ENCODE data around the gene AKAP6. TPM values are rescaled to one million over a fixed set of nuclear protein-coding genes. Genes with fewer than 3 reads are reported as not detected.

The AKAP6 gene
- total RNA-seq, 6 experiments from 2014 or later: 1.7 to 9.6 (median 4.3) TPM

DNA sequence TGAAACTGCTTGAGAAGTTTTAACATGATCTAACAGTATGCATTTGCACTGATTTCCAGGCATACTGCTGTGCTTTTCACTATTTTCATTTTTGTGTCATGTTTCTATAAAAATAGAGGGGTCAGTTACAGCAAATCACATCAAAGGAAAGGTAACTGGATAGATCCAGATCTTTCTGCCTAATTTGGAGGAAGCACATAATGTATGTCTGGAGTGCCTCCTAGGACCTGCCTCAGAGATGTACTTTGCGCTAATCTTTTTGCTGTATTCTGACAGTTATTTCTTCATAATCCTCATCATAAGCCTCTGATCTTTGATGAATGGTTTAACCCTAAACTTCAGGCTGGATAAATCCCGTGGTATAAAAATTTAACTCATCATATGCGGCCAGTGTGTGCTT lies 498.4 kb downstream of the AKAP6 start:
- no peak for TF ChIP-seq POLR2A (IDR thresholded peaks at IDR 0.05)
- no peak for TF ChIP-seq CTCF (IDR thresholded peaks at IDR 0.05)
- no peak overlapping the region for H3K4me3 ChIP-seq
- H3K9me3 ChIP-seq: no peaks in the 10 kb centered on the region
- no peak overlapping the region for H3K27ac ChIP-seq
- 78% methylated on average over 3 of the region's 3 CpGs for WGBS (ENCODE audit: insufficient coverage, low coverage, low lambda C conversion rate, missing lambda C conversion rate)
- ATAC-seq: no peak
- H3K4me1 ChIP-seq: no peaks in the 10 kb centered on the region
- no peak for DNase-seq
- intact Hi-C loops (cut with DNase I): no loop called here
- no peaks in the 10 kb centered on the region for H3K36me3 ChIP-seq
- H3K27me3 ChIP-seq: no peaks in the 10 kb centered on the region

- Histone ChIP-seq H3K4me1 (no peaks in the 10 kb centered on the region), H3K27ac (no peak overlapping the region), H3K36me3 (no peaks in the 10 kb centered on the region), H3K4me3 (no peak overlapping the region), H3K9me3 (no peaks in the 10 kb centered on the region), H3K27me3 (no peaks in the 10 kb centered on the region)
- TF ChIP-seq CTCF (IDR thresholded peaks at IDR 0.05): no peak
- ATAC-seq (no peak), DNase-seq (no peak)
- WGBS (ENCODE audit: insufficient coverage, low coverage, low lambda C conversion rate, missing lambda C conversion rate): 68% methylated on average over 3 of the region's 3 CpGs
- intact Hi-C loops (cut with DNase I): no loop called here
Measured at GRCh38 chr14:32835924-32836323, 506.8 kb downstream of the AKAP6 start.

DNA sequence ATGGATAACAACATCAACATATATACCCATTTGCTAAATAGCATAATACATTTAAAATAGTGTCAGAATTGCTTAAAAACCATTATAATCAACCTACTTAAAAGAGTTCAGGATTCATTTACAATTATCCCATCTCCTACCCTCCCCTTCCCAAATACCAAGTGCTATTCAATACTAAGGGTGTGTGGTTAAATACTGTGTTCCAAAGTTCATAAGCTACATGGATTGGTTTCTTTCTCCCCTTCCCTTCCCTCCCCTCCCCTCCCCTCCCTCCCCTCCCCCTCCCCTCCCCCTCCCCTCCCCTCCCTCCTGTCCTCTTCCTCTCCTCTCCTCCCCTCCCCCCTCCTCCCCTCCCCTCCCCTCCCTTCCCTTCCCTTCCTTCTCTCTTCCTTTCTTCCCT lies 512.6 kb downstream of the AKAP6 start:
- DNase-seq (no peak), ATAC-seq (no peak)
- intact Hi-C loops (cut with DNase I): no loop called here

GRCh38 chr14:32846821-32847365 lies 517.8 kb downstream of the AKAP6 start:
- Histone ChIP-seq H3K9me3 (no peaks in the 10 kb centered on the region), H3K4me1 (no peaks in the 10 kb centered on the region), H3K36me3 (no peaks in the 10 kb centered on the region), H3K27ac (no peak overlapping the region), H3K27me3 (no peaks in the 10 kb centered on the region), H3K4me3 (no peak overlapping the region)
- TF ChIP-seq POLR2A (IDR thresholded peaks at IDR 0.05): no peak
- no peak for TF ChIP-seq CTCF (IDR thresholded peaks at IDR 0.05)
- ATAC-seq: no peak
- intact Hi-C loops (cut with DNase I): no loop called here
- no peak for DNase-seq
- WGBS (ENCODE audit: insufficient coverage, low coverage, low lambda C conversion rate, missing lambda C conversion rate): 36% methylated on average over 2 of the region's 2 CpGs

More for the DNA sequence above, 512.6 kb downstream of the AKAP6 start:
- Histone ChIP-seq H3K4me1 (no peaks in the 10 kb centered on the region), H3K27me3 (no peaks in the 10 kb centered on the region), H3K36me3 (no peaks in the 10 kb centered on the region), H3K9me3 (no peaks in the 10 kb centered on the region), H3K4me3 (no peak overlapping the region), H3K27ac (no peak overlapping the region)
- TF ChIP-seq CTCF (IDR thresholded peaks at IDR 0.05) (no peak), POLR2A (IDR thresholded peaks at IDR 0.05) (no peak)

DNA sequence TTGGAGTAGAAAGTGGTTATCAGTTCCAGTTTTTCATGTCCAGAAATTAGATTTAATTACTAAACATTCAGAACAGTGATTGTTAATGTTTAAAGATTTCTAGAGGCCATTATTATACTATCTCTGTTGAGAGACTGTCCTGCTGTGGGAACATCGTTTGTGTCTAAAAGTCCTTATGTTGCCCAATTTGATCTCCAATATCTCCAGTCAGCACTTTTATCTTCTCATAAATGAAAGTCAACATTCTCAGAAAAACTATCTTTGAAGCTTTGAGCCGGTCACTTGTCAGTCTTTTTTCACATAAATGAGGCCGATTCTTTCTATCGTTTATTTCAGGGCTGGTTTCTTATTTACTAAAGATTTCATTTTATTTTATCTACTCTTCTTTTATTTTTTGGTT lies 518.8 kb downstream of the AKAP6 start:
- intact Hi-C loops (cut with DNase I): no loop called here
- Histone ChIP-seq H3K27me3 (no peaks in the 10 kb centered on the region), H3K4me1 (no peaks in the 10 kb centered on the region), H3K9me3 (no peaks in the 10 kb centered on the region), H3K36me3 (no peaks in the 10 kb centered on the region), H3K4me3 (no peak overlapping the region), H3K27ac (no peak overlapping the region)
- TF ChIP-seq POLR2A (IDR thresholded peaks at IDR 0.05): no peak
- TF ChIP-seq CTCF (IDR thresholded peaks at IDR 0.05): no peak
- WGBS (ENCODE audit: insufficient coverage, low coverage, low lambda C conversion rate, missing lambda C conversion rate): 80% methylated on average over 4 of the region's 4 CpGs
- DNase-seq (no peak), ATAC-seq (no peak)

All from right lobe of liver (tissue), 6 donors.